ENCODE results near the gene TFCP2.

- TF ChIP-seq RBAK (tag by site-specific recombination; IDR thresholded peaks at IDR 0.05) (no peak), KLF10 (tag by site-specific recombination; IDR thresholded peaks at IDR 0.05) (no peak), ZNF239 (tag by site-specific recombination; IDR thresholded peaks at IDR 0.05) (no peak), TCF7L2 (IDR thresholded peaks at IDR 0.05; ENCODE audit: borderline replicate concordance, low read depth, low read length) (no peak), KLF16 (tag by site-specific recombination; IDR thresholded peaks at IDR 0.05) (no peak)
These were observed 96.6 kb downstream of the TFCP2 start for GRCh38 chr12:51076236-51076930.
